WTC11 (cell line): Measurements from ENCODE around the gene NECAB3.

Source experiments
- FOXJ3 ChIP-seq: sonication (generic); formaldehyde crosslinking; IDR thresholded peaks from 2 replicates; pipeline ENCODE4 v1.9.0; 2021; ENCODE audit warnings: missing genetic modification reagents, mild to moderate bottlenecking, borderline replicate concordance
- NR2C2 ChIP-seq: sonication (generic); formaldehyde crosslinking; IDR thresholded peaks from 2 replicates; pipeline ENCODE4 v1.8.0; 2022; ENCODE audit warnings: mild to moderate bottlenecking, missing genetic modification reagents
- SP1 ChIP-seq: sonication (generic); formaldehyde crosslinking; conservative IDR thresholded peaks from 2 replicates; pipeline ENCODE4 v1.8.1; 2022; ENCODE audit warnings: missing genetic modification reagents
- TCF7 ChIP-seq: sonication (generic); formaldehyde crosslinking; IDR thresholded peaks from 2 replicates; pipeline ENCODE4 v1.8.0; 2022; ENCODE audit warnings: mild to moderate bottlenecking, low read depth, missing genetic modification reagents, moderate library complexity
- TF ChIP-seq, protein P1 (sequence below): sonication (generic); formaldehyde crosslinking; IDR thresholded peaks from 2 replicates; pipeline ENCODE4 v1.8.1; 2022; ENCODE audit warnings: low read depth, missing genetic modification reagents, borderline replicate concordance
- TF ChIP-seq, protein P2 (sequence below): fragments of 200-600 bp; IDR thresholded peaks from 2 replicates; pipeline ENCODE4 v1.8.0; 2022; ENCODE audit warnings: antibody characterized with exemption
- TF ChIP-seq, protein P3 (sequence below): sonication (generic); formaldehyde crosslinking; IDR thresholded peaks from 2 replicates; pipeline ENCODE4 v1.8.0; 2022; ENCODE audit warnings: mild to moderate bottlenecking, missing genetic modification reagents
- TF ChIP-seq, protein P4 (sequence below): sonication (generic); formaldehyde crosslinking; conservative IDR thresholded peaks from 2 replicates; pipeline ENCODE4 v1.8.1; 2022; ENCODE audit warnings: mild to moderate bottlenecking, missing genetic modification reagents
- TF ChIP-seq, protein P5 (sequence below): fragments of 250-450 bp; sonication (Bioruptor Pico); IDR thresholded peaks from 2 replicates; pipeline ENCODE4 v2.1.2; 2022; ENCODE audit warnings: mild to moderate bottlenecking, moderate library complexity

DNA sequence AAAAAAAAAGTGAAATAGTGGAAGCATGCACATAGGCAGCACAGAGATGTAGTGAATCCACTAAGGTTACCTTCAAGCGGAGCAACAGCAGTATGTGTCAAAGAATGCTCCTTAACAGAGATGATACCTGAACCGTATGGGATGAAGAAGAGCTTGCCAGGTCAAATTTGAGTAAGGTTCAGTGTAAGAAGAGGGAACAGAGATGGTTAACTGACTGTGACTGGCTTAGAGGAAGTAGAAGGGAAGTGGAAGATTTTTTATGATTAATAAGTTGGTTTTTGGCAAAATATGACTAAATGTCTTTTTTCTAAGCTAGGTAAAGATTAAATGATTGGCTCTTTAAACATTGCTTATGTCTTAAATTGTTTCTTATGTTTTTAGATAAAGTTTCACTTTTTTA is 64.7 kb downstream of the NECAB3 start:
- TF ChIP-seq, protein P1, sequence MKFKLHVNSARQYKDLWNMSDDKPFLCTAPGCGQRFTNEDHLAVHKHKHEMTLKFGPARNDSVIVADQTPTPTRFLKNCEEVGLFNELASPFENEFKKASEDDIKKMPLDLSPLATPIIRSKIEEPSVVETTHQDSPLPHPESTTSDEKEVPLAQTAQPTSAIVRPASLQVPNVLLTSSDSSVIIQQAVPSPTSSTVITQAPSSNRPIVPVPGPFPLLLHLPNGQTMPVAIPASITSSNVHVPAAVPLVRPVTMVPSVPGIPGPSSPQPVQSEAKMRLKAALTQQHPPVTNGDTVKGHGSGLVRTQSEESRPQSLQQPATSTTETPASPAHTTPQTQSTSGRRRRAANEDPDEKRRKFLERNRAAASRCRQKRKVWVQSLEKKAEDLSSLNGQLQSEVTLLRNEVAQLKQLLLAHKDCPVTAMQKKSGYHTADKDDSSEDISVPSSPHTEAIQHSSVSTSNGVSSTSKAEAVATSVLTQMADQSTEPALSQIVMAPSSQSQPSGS (CRISPR knock-in tag), result no peak
- TF ChIP-seq, protein P2, sequence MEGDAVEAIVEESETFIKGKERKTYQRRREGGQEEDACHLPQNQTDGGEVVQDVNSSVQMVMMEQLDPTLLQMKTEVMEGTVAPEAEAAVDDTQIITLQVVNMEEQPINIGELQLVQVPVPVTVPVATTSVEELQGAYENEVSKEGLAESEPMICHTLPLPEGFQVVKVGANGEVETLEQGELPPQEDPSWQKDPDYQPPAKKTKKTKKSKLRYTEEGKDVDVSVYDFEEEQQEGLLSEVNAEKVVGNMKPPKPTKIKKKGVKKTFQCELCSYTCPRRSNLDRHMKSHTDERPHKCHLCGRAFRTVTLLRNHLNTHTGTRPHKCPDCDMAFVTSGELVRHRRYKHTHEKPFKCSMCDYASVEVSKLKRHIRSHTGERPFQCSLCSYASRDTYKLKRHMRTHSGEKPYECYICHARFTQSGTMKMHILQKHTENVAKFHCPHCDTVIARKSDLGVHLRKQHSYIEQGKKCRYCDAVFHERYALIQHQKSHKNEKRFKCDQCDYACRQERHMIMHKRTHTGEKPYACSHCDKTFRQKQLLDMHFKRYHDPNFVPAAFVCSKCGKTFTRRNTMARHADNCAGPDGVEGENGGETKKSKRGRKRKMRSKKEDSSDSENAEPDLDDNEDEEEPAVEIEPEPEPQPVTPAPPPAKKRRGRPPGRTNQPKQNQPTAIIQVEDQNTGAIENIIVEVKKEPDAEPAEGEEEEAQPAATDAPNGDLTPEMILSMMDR, result no peak
- TF ChIP-seq NR2C2 (no peak), FOXJ3 (CRISPR knock-in tag) (no peak), SP1 (no peak), TCF7 (CRISPR knock-in tag) (no peak)
- TF ChIP-seq, protein P3, sequence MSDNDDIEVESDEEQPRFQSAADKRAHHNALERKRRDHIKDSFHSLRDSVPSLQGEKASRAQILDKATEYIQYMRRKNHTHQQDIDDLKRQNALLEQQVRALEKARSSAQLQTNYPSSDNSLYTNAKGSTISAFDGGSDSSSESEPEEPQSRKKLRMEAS (CRISPR knock-in tag), result no peak
- TF ChIP-seq, protein P4, sequence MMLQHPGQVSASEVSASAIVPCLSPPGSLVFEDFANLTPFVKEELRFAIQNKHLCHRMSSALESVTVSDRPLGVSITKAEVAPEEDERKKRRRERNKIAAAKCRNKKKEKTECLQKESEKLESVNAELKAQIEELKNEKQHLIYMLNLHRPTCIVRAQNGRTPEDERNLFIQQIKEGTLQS (CRISPR knock-in tag), result no peak
- TF ChIP-seq, protein P5, sequence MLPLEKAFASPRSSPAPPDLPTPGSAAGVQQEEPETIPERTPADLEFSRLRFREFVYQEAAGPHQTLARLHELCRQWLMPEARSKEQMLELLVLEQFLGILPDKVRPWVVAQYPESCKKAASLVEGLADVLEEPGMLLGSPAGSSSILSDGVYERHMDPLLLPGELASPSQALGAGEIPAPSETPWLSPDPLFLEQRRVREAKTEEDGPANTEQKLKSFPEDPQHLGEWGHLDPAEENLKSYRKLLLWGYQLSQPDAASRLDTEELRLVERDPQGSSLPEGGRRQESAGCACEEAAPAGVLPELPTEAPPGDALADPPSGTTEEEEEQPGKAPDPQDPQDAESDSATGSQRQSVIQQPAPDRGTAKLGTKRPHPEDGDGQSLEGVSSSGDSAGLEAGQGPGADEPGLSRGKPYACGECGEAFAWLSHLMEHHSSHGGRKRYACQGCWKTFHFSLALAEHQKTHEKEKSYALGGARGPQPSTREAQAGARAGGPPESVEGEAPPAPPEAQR (CRISPR knock-in tag), result no peak
